B cell (primary cell): Measurements from ENCODE around the gene SLC16A2.
"Not testable (repeated sequence)": the region's sequence is repeated elsewhere in the genome, so short reads cannot be mapped to it uniquely, and the experiment has no call there.

Source experiments
- CTCF ChIP-seq: fragments of 200-600 bp; IDR thresholded peaks from one replicate; pipeline ENCODE4 v1.8.0; 2022; ENCODE audit warnings: antibody characterized with exemption, mild to moderate bottlenecking
- EZH2 ChIP-seq: IDR thresholded peaks from 2 replicates; pipeline ENCODE4 v1.6.1; 2012; ENCODE audit warnings: borderline replicate concordance, low read depth, mild to moderate bottlenecking, moderate library complexity, low read length; ENCODE audit not compliant: insufficient read depth, poor library complexity, severe bottlenecking

GRCh38 chrX:74473116-74473515 is 51.8 kb downstream of the SLC16A2 start:
- TF ChIP-seq EZH2, CTCF: not testable (repeated sequence)
